Measurements from ENCODE around the gene PRDM5. TPM values are rescaled to one million over a fixed set of nuclear protein-coding genes. Genes with fewer than 3 reads are reported as not detected.
A peak's percentile ranks its signal among the peaks of the same experiment; 100 is the strongest.

PRDM5 gene
- total and polyA plus RNA-seq, 12 donors = 3.4 to 26.1 (median 12.3) TPM

- no peak for TF ChIP-seq CTCF (IDR thresholded peaks at IDR 0.05)
- TF ChIP-seq POLR2A (IDR thresholded peaks at IDR 0.05) = no peak
These were observed 5.4 kb upstream of the PRDM5 start for GRCh38 chr4:120927801-120928409.

GRCh38 chr4:120926358-120927025, 4.0 kb upstream of the PRDM5 start:
- Histone ChIP-seq H3K36me3 (replicated peaks in 1 of 2) (no peaks in the 10 kb centered on the region), H3K9me3 (replicated peaks in 1 of 3) (no peaks in the 10 kb centered on the region), H3K27me3 (no peaks in the 10 kb centered on the region), H3K4me3 (no peak overlapping the region), H3K4me1 (replicated peaks in 1 of 2) (peaks cover 5 to 6% of the 10 kb centered on the region in 2 donors), H3K27ac (no peak overlapping the region)
- WGBS, 4 donors = 89 to 95% (median 92%) methylated on average over 3 of the region's 3 CpGs
- intact Hi-C loops (cut with DNase I) = loop anchor here in 1 of 2 donors (10.0 kb wide), 1 partner anchor 212 kb away; no protein-coding TSS in a partner anchor
- no peak for DNase-seq
- TF ChIP-seq POLR2A (IDR thresholded peaks at IDR 0.05) = no peak

More at GRCh38 chr4:120927801-120928409, 5.4 kb upstream of the PRDM5 start:
- H3K27me3 ChIP-seq = no peaks in the 10 kb centered on the region
- H3K9me3 ChIP-seq (replicated peaks in 1 of 3) = no peaks in the 10 kb centered on the region
- no peak overlapping the region for H3K4me3 ChIP-seq
- no peak for DNase-seq
- H3K27ac ChIP-seq = no peak overlapping the region
- H3K4me1 ChIP-seq (replicated peaks in 1 of 2) = peaks cover 3 to 5% of the 10 kb centered on the region in 2 donors
- no peaks in the 10 kb centered on the region for H3K36me3 ChIP-seq (replicated peaks in 1 of 2)
- intact Hi-C loops (cut with DNase I) = loop anchor here in 1 of 2 donors (10.0 kb wide), 1 partner anchor 213 kb away; no protein-coding TSS in a partner anchor

- Histone ChIP-seq H3K9me3 (replicated peaks in 1 of 3) (no peaks in the 10 kb centered on the region), H3K36me3 (replicated peaks in 1 of 2) (no peaks in the 10 kb centered on the region), H3K4me1 (replicated peaks in 1 of 2) (peaks cover 17 to 18% of the 10 kb centered on the region in 2 donors), H3K4me3 (no peak overlapping the region), H3K27ac (no peak overlapping the region), H3K27me3 (no peaks in the 10 kb centered on the region)
- 47 to 65% (median 60%) methylated on average over 3 of the region's 3 CpGs for WGBS, 4 donors
- no peak for DNase-seq
- intact Hi-C loops (cut with DNase I) = loop anchor here in 1 of 2 donors (10.0 kb wide), 1 partner anchor 210 kb away; no protein-coding TSS in a partner anchor
- TF ChIP-seq CTCF (IDR thresholded peaks at IDR 0.05) = no peak
- no peak for TF ChIP-seq POLR2A (IDR thresholded peaks at IDR 0.05)
These were observed 2.4 kb upstream of the PRDM5 start for GRCh38 chr4:120924931-120925330.

GRCh38 chr4:120923207-120923522, 639 bp upstream of the PRDM5 start:
- Histone ChIP-seq H3K4me3 (peak overlapping the region in 2 of 4 donors; percentile 52 to 78), H3K27ac (peak overlapping the region in 4 of 5 donors; percentile 87 to 98 (median 92)), H3K9me3 (replicated peaks in 1 of 3) (no peaks in the 10 kb centered on the region), H3K27me3 (no peaks in the 10 kb centered on the region), H3K4me1 (replicated peaks in 1 of 2) (peaks cover 19 to 27% of the 10 kb centered on the region in 2 donors), H3K36me3 (replicated peaks in 1 of 2) (no peaks in the 10 kb centered on the region)
- intact Hi-C loops (cut with DNase I) = loop anchor here in 1 of 2 donors (10.0 kb wide), 1 partner anchor 208 kb away; no protein-coding TSS in a partner anchor
- no peak for TF ChIP-seq CTCF (IDR thresholded peaks at IDR 0.05)
- TF ChIP-seq POLR2A (IDR thresholded peaks at IDR 0.05) = no peak
- no peak for DNase-seq
- 19 to 20% (median 20%) methylated on average over 12 of the region's 12 CpGs for WGBS, 4 donors
